ENCODE results near the gene KCNK5.

Gene KCNK5

DNA sequence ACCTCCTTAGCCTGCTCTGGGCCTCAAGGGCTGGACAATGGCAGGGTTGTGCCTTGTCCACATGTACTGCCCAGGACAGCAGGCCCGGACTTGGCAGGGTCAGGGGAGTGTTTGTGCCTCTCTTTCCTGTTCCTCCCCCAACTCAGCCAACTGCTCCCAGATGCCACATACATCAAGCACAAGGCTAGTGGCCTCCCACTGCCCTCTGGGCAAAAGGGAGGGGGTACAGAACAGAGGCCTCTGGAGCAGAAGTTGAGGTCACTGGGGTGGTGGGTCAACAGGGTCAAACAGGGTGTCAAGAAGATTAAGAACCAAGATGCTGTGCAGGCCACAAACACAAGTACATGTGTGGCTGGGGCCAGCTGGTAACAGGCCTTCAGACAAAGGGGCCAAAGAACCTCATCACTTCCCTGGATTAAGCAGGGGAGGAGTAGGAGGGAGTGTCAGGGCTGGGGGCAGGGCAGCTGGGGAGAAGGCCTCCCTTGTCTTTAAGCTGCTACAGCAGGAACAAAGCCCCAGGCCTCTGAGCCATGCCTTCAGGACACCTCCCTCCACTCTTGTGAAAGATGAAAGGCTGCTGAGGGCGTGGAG lies 36.0 kb downstream of the KCNK5 start:
- H3K9ac ChIP-seq (ENCODE audit: low read depth, low read length): no peak overlapping the region

DNA sequence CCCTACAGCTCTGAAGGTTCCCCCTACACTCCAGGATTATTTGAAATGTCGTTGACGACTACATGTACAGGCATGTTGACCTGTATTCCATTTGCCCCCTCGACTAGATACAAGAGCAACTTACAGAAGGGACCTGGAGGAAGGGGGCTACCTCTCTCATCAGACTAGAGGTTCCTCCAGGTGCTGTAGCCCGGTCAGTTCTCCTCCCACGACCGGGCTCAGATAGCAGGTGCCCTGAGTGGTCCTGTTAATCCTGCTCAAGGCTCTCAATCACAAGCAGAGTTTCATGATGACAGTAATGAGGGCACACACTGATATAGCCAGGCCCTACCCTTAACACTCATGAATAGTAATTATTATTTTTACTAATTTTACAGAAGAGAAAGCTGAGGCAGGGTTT lies 36.5 kb downstream of the KCNK5 start:
- no peak overlapping the region for H3K4me3 ChIP-seq (ENCODE audit: low read length)
- no peaks in the 10 kb centered on the region for H3K9me3 ChIP-seq (replicated peaks; ENCODE audit: low read length)
- no peaks in the 10 kb centered on the region for H3K4me1 ChIP-seq (ENCODE audit: control insufficient read depth, insufficient read depth, low read length)
- no peak overlapping the region for H3K4me2 ChIP-seq (ENCODE audit: low read length)
- H3K27me3 ChIP-seq (ENCODE audit: control insufficient read depth, insufficient read depth, low read length): no peaks in the 10 kb centered on the region
- no peak overlapping the region for H3K9ac ChIP-seq (ENCODE audit: low read depth, low read length)
- no peaks in the 10 kb centered on the region for H3K36me3 ChIP-seq (ENCODE audit: insufficient read depth, low read length)

More for the DNA sequence above, 36.0 kb downstream of the KCNK5 start:
- Histone ChIP-seq H3K4me1 (ENCODE audit: control insufficient read depth, insufficient read depth, low read length) (no peaks in the 10 kb centered on the region), H3K9me3 (replicated peaks; ENCODE audit: low read length) (no peaks in the 10 kb centered on the region), H3K27me3 (ENCODE audit: control insufficient read depth, insufficient read depth, low read length) (no peaks in the 10 kb centered on the region), H3K4me3 (ENCODE audit: low read length) (no peak overlapping the region), H3K4me2 (ENCODE audit: low read length) (no peak overlapping the region), H3K36me3 (ENCODE audit: insufficient read depth, low read length) (no peaks in the 10 kb centered on the region)

DNA sequence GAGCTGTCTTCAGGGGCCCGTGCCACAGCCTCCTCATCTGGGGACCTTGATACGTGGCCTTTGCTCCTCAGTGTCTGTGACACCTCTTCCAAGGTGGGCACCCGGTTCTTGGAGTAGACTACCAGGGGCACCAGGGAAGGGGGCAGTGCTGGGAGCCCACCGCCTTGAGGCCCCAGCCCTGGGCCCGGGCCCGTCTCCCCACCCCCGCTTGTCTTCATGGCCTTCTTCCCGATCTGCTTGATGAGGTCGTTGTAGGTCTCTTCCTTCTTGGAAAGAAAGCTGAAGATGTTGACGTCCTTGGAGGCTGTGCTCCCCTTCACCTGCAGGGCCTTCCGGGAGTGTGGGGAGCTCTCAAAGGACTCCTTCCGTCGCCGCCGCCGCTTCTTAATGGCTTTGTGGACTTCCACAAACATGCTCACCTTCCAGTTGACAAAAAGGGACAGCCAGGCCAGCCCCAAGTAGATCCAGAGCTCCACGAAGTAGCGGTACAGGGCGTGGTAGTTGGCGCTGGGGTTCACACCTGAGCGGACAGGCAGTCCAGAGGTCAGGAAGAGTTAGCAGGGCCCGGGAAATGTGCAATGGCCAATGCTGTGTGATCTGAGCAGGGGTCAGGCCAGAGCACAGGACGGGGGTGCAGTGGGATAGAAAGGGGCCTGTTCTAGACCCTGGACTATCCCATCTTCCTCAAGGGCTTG lies 37.9 kb downstream of the KCNK5 start:
- Histone ChIP-seq H3K4me2 (ENCODE audit: low read length) (no peak overlapping the region), H3K9me3 (replicated peaks; ENCODE audit: low read length) (no peaks in the 10 kb centered on the region), H3K27me3 (ENCODE audit: control insufficient read depth, insufficient read depth, low read length) (no peaks in the 10 kb centered on the region), H3K4me1 (ENCODE audit: control insufficient read depth, insufficient read depth, low read length) (no peaks in the 10 kb centered on the region), H3K4me3 (ENCODE audit: low read length) (no peak overlapping the region), H3K9ac (ENCODE audit: low read depth, low read length) (no peak overlapping the region), H3K36me3 (ENCODE audit: insufficient read depth, low read length) (no peaks in the 10 kb centered on the region)

DNA sequence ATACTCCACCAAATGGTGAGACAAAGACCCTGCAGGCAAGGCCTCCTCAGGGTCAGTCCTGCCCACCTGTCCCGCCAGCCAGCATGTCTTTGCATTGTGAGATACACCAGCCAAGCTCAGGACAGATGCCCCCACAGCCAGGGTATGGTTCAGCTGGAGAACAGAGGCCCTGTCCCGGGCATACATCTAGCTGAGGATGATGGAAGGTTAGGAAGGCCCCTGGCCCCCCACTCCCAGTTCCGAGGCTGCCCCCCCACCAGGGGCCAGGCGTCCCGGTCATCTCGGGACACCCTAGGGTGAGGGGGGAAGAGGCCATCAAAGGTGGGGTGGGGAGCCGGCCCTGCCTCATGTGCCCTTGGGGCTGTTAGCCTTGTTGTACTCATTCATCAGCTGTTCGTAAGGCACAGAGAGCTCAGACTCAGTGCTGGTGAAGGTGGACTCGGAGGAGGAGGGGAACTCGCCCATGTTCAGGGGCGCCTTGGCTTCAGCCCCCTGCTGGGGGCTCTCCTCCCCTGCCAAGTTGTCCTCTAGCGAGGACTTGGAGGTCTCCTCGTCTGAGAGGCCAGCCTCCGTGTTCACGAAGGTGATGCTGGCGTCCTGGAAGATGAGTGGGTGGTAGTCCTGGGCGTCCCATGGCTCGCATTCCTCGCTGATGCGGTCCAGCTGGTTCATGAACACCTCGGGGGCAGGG lies 38.6 kb downstream of the KCNK5 start:
- Histone ChIP-seq H3K4me2 (ENCODE audit: low read length) (no peak overlapping the region), H3K9ac (ENCODE audit: low read depth, low read length) (no peak overlapping the region), H3K27me3 (ENCODE audit: control insufficient read depth, insufficient read depth, low read length) (no peaks in the 10 kb centered on the region), H3K4me3 (ENCODE audit: low read length) (no peak overlapping the region), H3K4me1 (ENCODE audit: control insufficient read depth, insufficient read depth, low read length) (no peaks in the 10 kb centered on the region), H3K36me3 (ENCODE audit: insufficient read depth, low read length) (no peaks in the 10 kb centered on the region), H3K9me3 (replicated peaks; ENCODE audit: low read length) (no peaks in the 10 kb centered on the region)

DNA sequence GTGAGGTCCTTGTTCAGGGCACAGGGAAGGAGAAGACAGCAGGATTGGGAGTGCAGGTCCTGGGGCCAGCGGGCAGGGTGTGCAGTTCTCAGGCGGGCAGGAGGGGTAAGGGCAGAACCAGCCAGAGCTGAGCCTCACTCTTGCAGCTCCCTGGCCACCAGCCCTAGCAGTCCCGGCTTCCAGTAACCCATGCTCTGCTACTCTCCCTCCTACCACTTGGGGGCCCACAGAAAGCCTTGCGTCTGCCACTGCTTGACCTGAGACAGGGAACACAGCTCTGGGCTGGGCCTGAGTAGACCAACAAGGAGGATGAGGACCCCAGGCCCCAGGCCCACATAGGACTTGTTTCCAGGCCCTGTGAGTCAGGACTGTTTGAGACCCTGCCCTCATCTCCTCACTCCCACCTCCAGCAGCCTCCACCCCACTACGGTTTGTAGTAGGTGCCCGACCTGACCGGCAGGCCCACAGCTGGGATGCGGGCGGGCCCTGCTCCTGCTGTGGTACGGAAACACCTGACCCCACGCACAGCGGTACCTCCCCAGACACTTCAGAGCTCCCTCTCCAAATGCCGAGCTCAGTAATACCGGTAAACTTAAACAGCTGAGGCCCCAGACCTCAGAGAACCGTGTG lies 39.2 kb downstream of the KCNK5 start:
- Histone ChIP-seq H3K27me3 (ENCODE audit: control insufficient read depth, insufficient read depth, low read length) (no peaks in the 10 kb centered on the region), H3K4me3 (ENCODE audit: low read length) (no peak overlapping the region), H3K4me2 (ENCODE audit: low read length) (no peak overlapping the region), H3K9me3 (replicated peaks; ENCODE audit: low read length) (no peaks in the 10 kb centered on the region), H3K4me1 (ENCODE audit: control insufficient read depth, insufficient read depth, low read length) (no peaks in the 10 kb centered on the region), H3K9ac (ENCODE audit: low read depth, low read length) (no peak overlapping the region), H3K36me3 (ENCODE audit: insufficient read depth, low read length) (no peaks in the 10 kb centered on the region)

DNA sequence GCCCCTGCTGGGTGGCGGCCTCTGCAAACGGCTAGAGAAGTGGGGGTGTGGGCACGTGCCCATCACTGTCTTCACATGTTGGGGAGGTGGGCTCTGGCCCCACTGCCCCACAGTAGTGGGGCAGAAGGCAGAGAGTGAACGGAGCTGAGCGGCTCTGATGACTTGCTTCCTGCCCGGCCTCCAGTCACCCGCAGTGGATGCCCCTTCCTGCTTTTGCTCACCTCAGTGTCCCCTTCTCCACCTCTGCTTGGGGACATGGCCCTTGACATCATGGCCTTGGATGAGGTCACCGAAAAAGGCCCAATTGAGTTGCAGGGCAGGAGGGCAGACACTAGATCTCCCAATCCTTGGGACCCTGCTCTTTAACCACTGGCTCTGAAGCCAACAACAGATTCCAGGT lies 40.1 kb downstream of the KCNK5 start:
- H3K4me1 ChIP-seq (ENCODE audit: control insufficient read depth, insufficient read depth, low read length): no peaks in the 10 kb centered on the region
- H3K27me3 ChIP-seq (ENCODE audit: control insufficient read depth, insufficient read depth, low read length): no peaks in the 10 kb centered on the region
- no peaks in the 10 kb centered on the region for H3K36me3 ChIP-seq (ENCODE audit: insufficient read depth, low read length)
- H3K9ac ChIP-seq (ENCODE audit: low read depth, low read length): no peak overlapping the region
- H3K4me2 ChIP-seq (ENCODE audit: low read length): no peak overlapping the region
- no peaks in the 10 kb centered on the region for H3K9me3 ChIP-seq (replicated peaks; ENCODE audit: low read length)
- no peak overlapping the region for H3K4me3 ChIP-seq (ENCODE audit: low read length)

DNA sequence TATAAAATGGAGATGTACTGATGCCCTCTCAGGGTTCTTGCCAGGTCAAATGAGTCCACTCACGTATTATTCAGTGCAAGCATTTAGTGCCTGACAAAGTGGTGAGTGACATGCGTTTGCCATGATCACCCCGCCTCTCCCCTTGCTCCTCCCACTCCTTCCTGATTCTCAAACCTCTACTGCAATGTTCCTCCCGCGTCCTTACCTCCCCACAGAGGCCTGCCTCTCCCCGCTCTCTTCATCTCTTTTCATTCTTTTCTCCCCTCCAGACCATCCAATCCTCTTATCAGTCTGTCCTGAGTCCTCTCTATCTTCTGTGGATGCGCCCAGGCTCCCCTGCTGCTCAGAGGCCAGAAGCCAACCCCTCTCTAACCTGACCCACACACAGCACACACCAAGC lies 40.7 kb downstream of the KCNK5 start:
- Histone ChIP-seq H3K4me3 (ENCODE audit: low read length) (no peak overlapping the region), H3K4me1 (ENCODE audit: control insufficient read depth, insufficient read depth, low read length) (no peaks in the 10 kb centered on the region), H3K9me3 (replicated peaks; ENCODE audit: low read length) (no peaks in the 10 kb centered on the region), H3K9ac (ENCODE audit: low read depth, low read length) (no peak overlapping the region), H3K4me2 (ENCODE audit: low read length) (no peak overlapping the region), H3K36me3 (ENCODE audit: insufficient read depth, low read length) (no peaks in the 10 kb centered on the region), H3K27me3 (ENCODE audit: control insufficient read depth, insufficient read depth, low read length) (no peaks in the 10 kb centered on the region)

DNA sequence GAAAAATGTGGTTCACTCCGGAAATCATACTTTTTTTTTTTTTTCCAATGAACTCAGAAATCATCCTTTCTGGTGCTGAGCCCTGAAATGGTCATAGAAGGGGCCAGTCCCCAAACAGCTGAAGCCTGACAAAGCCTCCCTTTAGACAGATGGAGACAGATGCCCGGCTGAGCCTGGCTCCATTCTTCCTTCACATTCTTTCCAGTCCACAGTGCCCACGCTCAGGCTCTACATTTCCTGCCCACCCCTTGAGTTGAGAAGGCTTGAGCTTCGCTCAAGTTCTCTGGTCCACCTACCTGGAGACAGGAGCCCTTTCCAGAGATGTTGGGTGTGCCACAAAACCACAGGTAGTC lies 41.2 kb downstream of the KCNK5 start:
- H3K4me3 ChIP-seq (ENCODE audit: low read length): no peak overlapping the region
- no peaks in the 10 kb centered on the region for H3K36me3 ChIP-seq (ENCODE audit: insufficient read depth, low read length)
- H3K9ac ChIP-seq (ENCODE audit: low read depth, low read length): no peak overlapping the region
- no peaks in the 10 kb centered on the region for H3K4me1 ChIP-seq (ENCODE audit: control insufficient read depth, insufficient read depth, low read length)
- no peak overlapping the region for H3K4me2 ChIP-seq (ENCODE audit: low read length)
- H3K9me3 ChIP-seq (replicated peaks; ENCODE audit: low read length): no peaks in the 10 kb centered on the region
- no peaks in the 10 kb centered on the region for H3K27me3 ChIP-seq (ENCODE audit: control insufficient read depth, insufficient read depth, low read length)

DNA sequence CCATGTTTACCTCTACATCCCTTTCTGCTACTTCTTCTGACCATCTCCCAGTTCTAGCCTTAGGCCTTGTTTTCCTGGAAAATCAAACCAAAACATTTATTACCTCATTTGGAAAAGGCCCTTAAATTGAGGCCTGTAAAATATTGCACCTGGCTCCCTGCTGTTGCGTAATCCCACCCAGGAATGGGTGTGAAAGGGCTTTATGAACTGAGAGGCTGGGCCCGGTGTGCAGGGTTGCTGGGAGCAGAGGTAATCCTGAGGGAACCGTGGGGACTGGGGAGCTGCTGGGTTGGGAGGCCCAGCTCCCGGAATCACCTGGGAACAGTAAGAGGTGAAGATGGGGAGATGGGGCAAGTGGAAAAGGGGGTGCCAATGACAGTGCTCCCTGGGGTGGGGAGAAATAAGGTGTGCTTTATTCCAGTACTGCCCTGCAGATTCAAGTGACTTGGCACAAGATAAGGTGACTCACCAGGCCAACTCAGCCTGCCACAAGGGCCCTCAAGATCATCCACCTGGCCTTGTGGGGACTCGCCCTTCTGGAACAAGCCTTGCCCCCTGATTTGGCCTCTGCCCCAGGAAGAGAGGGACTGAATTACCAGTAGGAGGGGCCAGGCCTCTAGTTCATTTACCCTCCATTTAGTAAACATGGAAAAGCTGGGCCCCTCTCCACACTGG lies 44.2 kb downstream of the KCNK5 start:
- Histone ChIP-seq H3K4me1 (ENCODE audit: control insufficient read depth, insufficient read depth, low read length) (no peaks in the 10 kb centered on the region), H3K27me3 (ENCODE audit: control insufficient read depth, insufficient read depth, low read length) (no peaks in the 10 kb centered on the region), H3K4me3 (ENCODE audit: low read length) (no peak overlapping the region), H3K9ac (ENCODE audit: low read depth, low read length) (no peak overlapping the region), H3K9me3 (replicated peaks; ENCODE audit: low read length) (no peaks in the 10 kb centered on the region), H3K36me3 (ENCODE audit: insufficient read depth, low read length) (no peaks in the 10 kb centered on the region), H3K4me2 (ENCODE audit: low read length) (no peak overlapping the region)

DNA sequence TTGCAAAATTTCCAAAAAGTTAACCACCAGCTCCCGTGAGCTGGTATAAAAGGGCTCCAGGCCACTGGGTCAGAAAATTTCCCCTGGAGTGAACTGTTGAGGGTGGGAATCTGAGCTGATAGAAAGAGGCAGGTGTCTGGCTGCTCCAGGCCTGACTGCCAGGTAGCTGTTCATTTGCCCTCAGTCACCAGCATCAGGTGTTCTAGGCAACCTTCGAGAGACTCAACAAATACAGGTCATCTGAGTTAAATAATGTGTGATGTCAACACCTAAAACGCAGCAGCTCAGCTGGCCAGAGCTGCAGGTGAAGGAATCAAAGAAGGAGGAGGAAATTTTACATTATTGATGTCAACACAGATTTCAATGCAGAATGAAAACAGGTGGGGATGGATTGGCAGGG lies 46.7 kb downstream of the KCNK5 start:
- no peaks in the 10 kb centered on the region for H3K27me3 ChIP-seq (ENCODE audit: control insufficient read depth, insufficient read depth, low read length)
- H3K4me3 ChIP-seq (ENCODE audit: low read length): no peak overlapping the region
- H3K9ac ChIP-seq (ENCODE audit: low read depth, low read length): no peak overlapping the region
- H3K4me2 ChIP-seq (ENCODE audit: low read length): no peak overlapping the region
- no peaks in the 10 kb centered on the region for H3K4me1 ChIP-seq (ENCODE audit: control insufficient read depth, insufficient read depth, low read length)
- no peaks in the 10 kb centered on the region for H3K36me3 ChIP-seq (ENCODE audit: insufficient read depth, low read length)
- no peaks in the 10 kb centered on the region for H3K9me3 ChIP-seq (replicated peaks; ENCODE audit: low read length)

DNA sequence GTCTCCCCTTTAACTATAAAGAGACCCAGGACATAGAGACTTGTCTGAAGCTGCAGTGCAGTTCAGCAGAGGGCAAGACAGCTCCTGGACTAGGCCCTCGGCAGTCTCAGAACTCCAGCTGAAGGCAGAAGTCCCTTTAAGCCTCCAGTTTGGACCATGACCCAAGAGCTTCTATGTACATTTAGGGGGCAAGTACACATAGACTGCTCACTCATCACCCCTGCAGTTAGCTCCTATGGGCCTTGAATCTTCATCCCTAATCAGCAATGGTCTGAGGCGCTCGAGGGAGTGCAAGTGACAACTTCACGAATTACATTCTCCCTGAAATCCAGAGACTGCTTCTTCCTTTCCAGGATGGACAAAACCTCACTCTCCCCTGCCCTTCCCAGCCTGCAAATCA lies 47.4 kb downstream of the KCNK5 start:
- H3K27me3 ChIP-seq (ENCODE audit: control insufficient read depth, insufficient read depth, low read length): no peaks in the 10 kb centered on the region
- no peaks in the 10 kb centered on the region for H3K36me3 ChIP-seq (ENCODE audit: insufficient read depth, low read length)
- no peak overlapping the region for H3K4me2 ChIP-seq (ENCODE audit: low read length)
- no peaks in the 10 kb centered on the region for H3K4me1 ChIP-seq (ENCODE audit: control insufficient read depth, insufficient read depth, low read length)
- no peaks in the 10 kb centered on the region for H3K9me3 ChIP-seq (replicated peaks; ENCODE audit: low read length)
- H3K9ac ChIP-seq (ENCODE audit: low read depth, low read length): no peak overlapping the region
- H3K4me3 ChIP-seq (ENCODE audit: low read length): no peak overlapping the region
